Tibial nerve (tissue), 4 donors: ENCODE measurements around the gene ISG15. TPM values are rescaled to one million over a fixed set of nuclear protein-coding genes. Genes with fewer than 3 reads are reported as not detected.
A peak's percentile ranks its signal among the peaks of the same experiment; 100 is the strongest.

Experiments used
- DNase-seq, 2 donors: peaks; one replicate each; pipeline ENCODE4 v3.0.0-alpha.2; 2019; ENCODE audit warnings: low spot score in 2 of 2
- H3K27ac ChIP-seq, 4 donors: fragments of 200-600 bp; sonication (generic) in 3 of 4; one replicate each; pipeline ENCODE4 v1.5.1; 2017 to 2019; ENCODE audit warnings: mild to moderate bottlenecking in 1 of 4
- H3K27me3 ChIP-seq, 2 donors: fragments of 200-600 bp; sonication (generic) in 1 of 2; one replicate each; pipeline versions ENCODE4 v1.5.1 to v1.6.0; 2017 to 2019
- H3K36me3 ChIP-seq, 3 donors: fragments of 200-600 bp; sonication (generic); one replicate each; pipeline ENCODE4 v1.5.1; 2018 to 2019
- H3K4me1 ChIP-seq, 4 donors: fragments of 200-600 bp; sonication (generic) in 3 of 4; one replicate each; pipeline ENCODE4 v1.5.1; 2017 to 2019
- H3K4me3 ChIP-seq, 4 donors: fragments of 200-600 bp; sonication (generic) in 3 of 4; one replicate each; pipeline ENCODE4 v1.5.1; 2017 to 2019; ENCODE audit warnings: mild to moderate bottlenecking in 1 of 4, moderate library complexity in 1 of 4
- H3K9me3 ChIP-seq, 4 donors: fragments of 200-600 bp; sonication (generic) in 3 of 4; one replicate each; pipeline ENCODE4 v1.5.1; 2017 to 2019
- EP300 ChIP-seq, 2 donors: sonication (generic); formaldehyde crosslinking; IDR thresholded peaks; one replicate each; pipeline ENCODE4 v1.6.1; 2017; ENCODE audit warnings: antibody characterized with exemption in 2 of 2, mild to moderate bottlenecking in 1 of 2
- POLR2A ChIP-seq, 2 donors: fragments of 450-650 bp; IDR thresholded peaks; one replicate each; pipeline ENCODE4 v1.6.1; 2017; ENCODE audit warnings: antibody characterized with exemption in 2 of 2, mild to moderate bottlenecking in 2 of 2, moderate library complexity in 2 of 2
- WGBS, 2 donors: methylation state at CpG; one replicate each; pipeline ENCODE4 v1.1.5; 2018; 5-methylcytosine and 5-hydroxymethylcytosine counted together
- total RNA-seq, 4 donors: library from RNA; depleted of rRNA; stranded (reverse); fragments of >200 nt; gene quantifications; one replicate each; pipeline ENCODE4 v1.1.0, GENCODE V29; 2016
- TF ChIP-seq, protein P1 (sequence below), 5 experiments: fragments of 200-600 bp in 3 of 5; fragments of 450-650 bp in 2 of 5; sonication (generic) in 3 of 5; IDR thresholded peaks; one replicate each; pipeline ENCODE4 v1.5.1; 2016 to 2019; ENCODE audit warnings: antibody characterized with exemption in 5 of 5, mild to moderate bottlenecking in 3 of 5, moderate library complexity in 2 of 5

The ISG15 gene
- total RNA-seq, 4 donors from 2014 or later = 29.1 to 65.4 (median 48.7) TPM

GRCh38 chr1:1034439-1034781 is 21.1 kb downstream of the ISG15 start:
- TF ChIP-seq POLR2A (IDR thresholded peaks at IDR 0.05) (no peak), EP300 (IDR thresholded peaks at IDR 0.05) (no peak)
- TF ChIP-seq, protein P1, sequence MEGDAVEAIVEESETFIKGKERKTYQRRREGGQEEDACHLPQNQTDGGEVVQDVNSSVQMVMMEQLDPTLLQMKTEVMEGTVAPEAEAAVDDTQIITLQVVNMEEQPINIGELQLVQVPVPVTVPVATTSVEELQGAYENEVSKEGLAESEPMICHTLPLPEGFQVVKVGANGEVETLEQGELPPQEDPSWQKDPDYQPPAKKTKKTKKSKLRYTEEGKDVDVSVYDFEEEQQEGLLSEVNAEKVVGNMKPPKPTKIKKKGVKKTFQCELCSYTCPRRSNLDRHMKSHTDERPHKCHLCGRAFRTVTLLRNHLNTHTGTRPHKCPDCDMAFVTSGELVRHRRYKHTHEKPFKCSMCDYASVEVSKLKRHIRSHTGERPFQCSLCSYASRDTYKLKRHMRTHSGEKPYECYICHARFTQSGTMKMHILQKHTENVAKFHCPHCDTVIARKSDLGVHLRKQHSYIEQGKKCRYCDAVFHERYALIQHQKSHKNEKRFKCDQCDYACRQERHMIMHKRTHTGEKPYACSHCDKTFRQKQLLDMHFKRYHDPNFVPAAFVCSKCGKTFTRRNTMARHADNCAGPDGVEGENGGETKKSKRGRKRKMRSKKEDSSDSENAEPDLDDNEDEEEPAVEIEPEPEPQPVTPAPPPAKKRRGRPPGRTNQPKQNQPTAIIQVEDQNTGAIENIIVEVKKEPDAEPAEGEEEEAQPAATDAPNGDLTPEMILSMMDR (IDR thresholded peaks at IDR 0.05) = no peak
- H3K36me3 ChIP-seq = peaks cover 0 to 27% (median 0%) of the 10 kb centered on the region in 3 donors
- DNase-seq = no peak
- peak overlapping the region in 1 of 4 donors; percentile 53 for H3K4me3 ChIP-seq
- no peaks in the 10 kb centered on the region for H3K9me3 ChIP-seq
- H3K27me3 ChIP-seq = peaks cover 0 to 30% of the 10 kb centered on the region in 2 donors
- H3K4me1 ChIP-seq = peaks cover 0 to 46% (median 25%) of the 10 kb centered on the region in 4 donors
- no peak overlapping the region for H3K27ac ChIP-seq
- 50% methylated on average over 21 of the region's 30 CpGs; no CpG with 5 or more reads in 1 of the 2 donors for WGBS, 2 donors

DNA sequence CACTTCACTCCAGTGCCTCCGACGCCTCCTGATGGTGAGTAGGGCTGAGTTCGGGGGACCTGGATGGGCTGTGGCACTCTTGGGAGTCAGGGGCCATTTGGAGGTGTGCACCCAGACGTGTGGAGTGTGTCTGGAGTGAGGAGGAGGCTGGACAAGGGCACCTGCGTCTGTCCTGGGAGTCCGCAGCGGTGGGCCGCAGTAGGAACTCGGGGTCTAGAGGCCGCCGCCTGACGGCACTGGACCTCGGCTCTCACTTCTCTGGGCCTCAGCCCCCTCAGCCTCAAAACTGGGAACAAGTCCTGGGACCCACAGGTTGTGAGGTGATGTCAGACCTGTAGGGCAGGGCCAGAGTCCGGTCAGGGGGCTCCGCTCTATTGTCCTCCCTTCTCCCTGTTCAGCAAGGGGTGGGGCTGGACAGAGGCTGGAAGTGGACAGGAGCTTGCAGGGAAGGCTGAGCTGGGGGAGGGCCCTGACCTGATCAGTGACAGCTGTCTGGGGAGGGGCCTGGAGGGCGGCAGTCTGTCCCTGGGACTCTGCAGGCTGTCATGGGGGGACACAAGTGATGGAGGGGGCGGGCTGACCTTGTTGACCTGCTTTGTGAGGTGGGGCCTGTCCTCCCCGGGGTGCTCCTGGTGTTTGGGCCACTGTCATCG is 22.1 kb downstream of the ISG15 start:
- peaks cover 0 to 40% of the 10 kb centered on the region in 2 donors for H3K27me3 ChIP-seq
- TF ChIP-seq, protein P1 (IDR thresholded peaks at IDR 0.05) = no peak
- TF ChIP-seq POLR2A (IDR thresholded peaks at IDR 0.05) (no peak), EP300 (IDR thresholded peaks at IDR 0.05) (no peak)
- no peaks in the 10 kb centered on the region for H3K9me3 ChIP-seq
- H3K27ac ChIP-seq = no peak overlapping the region
- H3K36me3 ChIP-seq = peaks cover 0 to 27% (median 0%) of the 10 kb centered on the region in 3 donors
- WGBS, 2 donors = 87 to 95% methylated on average over 7 to 19 of the region's 19 CpGs
- peaks cover 0 to 56% (median 33%) of the 10 kb centered on the region in 4 donors for H3K4me1 ChIP-seq
- H3K4me3 ChIP-seq = no peak overlapping the region
- DNase-seq = no peak

DNA sequence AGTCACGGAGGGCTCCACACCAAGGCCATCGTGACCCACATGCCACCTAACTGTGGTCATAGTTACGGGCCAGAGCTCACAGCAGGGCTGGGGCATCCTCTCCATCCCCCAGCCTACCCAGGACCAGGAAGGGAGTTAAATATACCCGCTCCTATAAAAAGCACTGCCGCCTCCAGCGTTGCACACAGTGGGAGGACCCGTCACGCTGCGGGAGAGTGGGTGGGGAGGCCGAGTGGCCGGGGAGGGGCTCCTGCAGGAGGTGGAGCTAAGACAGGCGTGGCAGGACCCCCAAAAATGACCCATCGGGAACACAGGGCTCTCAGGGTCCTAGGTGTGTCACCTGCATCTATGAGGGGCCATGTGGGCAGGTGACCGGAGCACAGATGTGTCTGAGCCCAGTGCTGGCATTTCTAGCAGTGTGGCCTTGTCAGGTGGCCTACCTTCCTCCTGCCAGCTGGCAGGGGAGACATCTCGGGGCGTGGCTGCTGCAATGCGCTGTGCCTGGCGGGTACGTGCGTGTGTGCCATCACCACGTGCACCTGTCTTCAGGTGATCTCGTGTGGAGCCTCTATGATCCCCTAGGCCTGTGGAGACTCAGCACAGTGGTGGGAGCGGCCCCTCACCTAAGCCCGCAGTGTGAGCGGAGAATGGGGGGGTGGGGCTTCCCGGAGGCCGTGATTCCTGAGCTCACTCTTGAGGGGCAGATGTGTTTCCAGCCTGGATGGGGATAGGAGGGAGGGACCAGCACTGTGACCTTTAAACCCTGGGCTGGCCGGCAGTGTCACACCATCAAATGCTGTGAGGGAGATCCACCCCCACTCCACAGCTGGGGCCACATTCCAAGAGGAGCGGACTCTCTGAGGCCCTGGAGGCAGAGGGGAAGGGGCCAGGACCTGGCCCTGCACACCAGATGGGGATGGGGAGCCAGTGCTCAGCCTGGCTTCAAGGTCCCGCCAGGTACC is 24.4 kb downstream of the ISG15 start:
- TF ChIP-seq, protein P1 (IDR thresholded peaks at IDR 0.05) = no peak
- no peak for TF ChIP-seq POLR2A (IDR thresholded peaks at IDR 0.05)
- no peak overlapping the region for H3K27ac ChIP-seq
- 79 to 86% methylated on average over 28 to 29 of the region's 30 CpGs for WGBS, 2 donors

GRCh38 chr1:1038694-1039093 is 25.4 kb downstream of the ISG15 start:
- WGBS, 2 donors = 73 to 89% methylated on average over 6 of the region's 6 CpGs
- no peaks in the 10 kb centered on the region for H3K9me3 ChIP-seq
- no peak overlapping the region for H3K27ac ChIP-seq
- peaks cover 0 to 41% (median 0%) of the 10 kb centered on the region in 3 donors for H3K36me3 ChIP-seq
- H3K27me3 ChIP-seq = peaks cover 0 to 28% of the 10 kb centered on the region in 2 donors
- DNase-seq = no peak
- peaks cover 0 to 37% (median 20%) of the 10 kb centered on the region in 4 donors for H3K4me1 ChIP-seq
- TF ChIP-seq EP300 (IDR thresholded peaks at IDR 0.05) (no peak), POLR2A (IDR thresholded peaks at IDR 0.05) (no peak)
- TF ChIP-seq, protein P1 (IDR thresholded peaks at IDR 0.05) = no peak
- H3K4me3 ChIP-seq = no peak overlapping the region

More for the DNA sequence above, 24.4 kb downstream of the ISG15 start:
- no peak for DNase-seq
- H3K4me3 ChIP-seq = no peak overlapping the region
- no peaks in the 10 kb centered on the region for H3K9me3 ChIP-seq
- peaks cover 0 to 33% of the 10 kb centered on the region in 2 donors for H3K27me3 ChIP-seq
- peaks cover 0 to 47% (median 28%) of the 10 kb centered on the region in 4 donors for H3K4me1 ChIP-seq
- peaks cover 0 to 31% (median 0%) of the 10 kb centered on the region in 3 donors for H3K36me3 ChIP-seq
